Tibial nerve (tissue), 4 donors: ENCODE measurements around the gene VPS26A. TPM values are rescaled to one million over a fixed set of nuclear protein-coding genes. Genes with fewer than 3 reads are reported as not detected.
A peak's percentile ranks its signal among the peaks of the same experiment; 100 is the strongest.

Experiments
- DNase-seq, 2 donors: peaks; one replicate each; pipeline ENCODE4 v3.0.0-alpha.2; 2019; ENCODE audit warnings: low spot score in 2 of 2
- H3K27ac ChIP-seq, 4 donors: fragments of 200-600 bp; sonication (generic) in 3 of 4; one replicate each; pipeline ENCODE4 v1.5.1; 2017 to 2019; ENCODE audit warnings: mild to moderate bottlenecking in 1 of 4
- H3K27me3 ChIP-seq, 2 donors: fragments of 200-600 bp; sonication (generic) in 1 of 2; one replicate each; pipeline versions ENCODE4 v1.5.1 to v1.6.0; 2017 to 2019
- H3K36me3 ChIP-seq, 3 donors: fragments of 200-600 bp; sonication (generic); one replicate each; pipeline ENCODE4 v1.5.1; 2018 to 2019
- H3K4me1 ChIP-seq, 4 donors: fragments of 200-600 bp; sonication (generic) in 3 of 4; one replicate each; pipeline ENCODE4 v1.5.1; 2017 to 2019
- H3K4me3 ChIP-seq, 4 donors: fragments of 200-600 bp; sonication (generic) in 3 of 4; one replicate each; pipeline ENCODE4 v1.5.1; 2017 to 2019; ENCODE audit warnings: mild to moderate bottlenecking in 1 of 4, moderate library complexity in 1 of 4
- H3K9me3 ChIP-seq, 4 donors: fragments of 200-600 bp; sonication (generic) in 3 of 4; one replicate each; pipeline ENCODE4 v1.5.1; 2017 to 2019
- CTCF ChIP-seq, 5 experiments: fragments of 200-600 bp in 3 of 5; fragments of 450-650 bp in 2 of 5; sonication (generic) in 3 of 5; IDR thresholded peaks; one replicate each; pipeline ENCODE4 v1.5.1; 2016 to 2019; ENCODE audit warnings: antibody characterized with exemption in 5 of 5, mild to moderate bottlenecking in 3 of 5, moderate library complexity in 2 of 5
- EP300 ChIP-seq, 2 donors: sonication (generic); formaldehyde crosslinking; IDR thresholded peaks; one replicate each; pipeline ENCODE4 v1.6.1; 2017; ENCODE audit warnings: antibody characterized with exemption in 2 of 2, mild to moderate bottlenecking in 1 of 2
- POLR2A ChIP-seq, 2 donors: fragments of 450-650 bp; IDR thresholded peaks; one replicate each; pipeline ENCODE4 v1.6.1; 2017; ENCODE audit warnings: antibody characterized with exemption in 2 of 2, mild to moderate bottlenecking in 2 of 2, moderate library complexity in 2 of 2
- WGBS, 2 donors: methylation state at CpG; one replicate each; pipeline ENCODE4 v1.1.5; 2018; 5-methylcytosine and 5-hydroxymethylcytosine counted together
- total RNA-seq, 4 donors: library from RNA; depleted of rRNA; stranded (reverse); fragments of >200 nt; gene quantifications; one replicate each; pipeline ENCODE4 v1.1.0, GENCODE V29; 2016

VPS26A gene
- total RNA-seq, 4 donors from 2014 or later: 36.8 to 51.1 (median 39.0) TPM

DNA sequence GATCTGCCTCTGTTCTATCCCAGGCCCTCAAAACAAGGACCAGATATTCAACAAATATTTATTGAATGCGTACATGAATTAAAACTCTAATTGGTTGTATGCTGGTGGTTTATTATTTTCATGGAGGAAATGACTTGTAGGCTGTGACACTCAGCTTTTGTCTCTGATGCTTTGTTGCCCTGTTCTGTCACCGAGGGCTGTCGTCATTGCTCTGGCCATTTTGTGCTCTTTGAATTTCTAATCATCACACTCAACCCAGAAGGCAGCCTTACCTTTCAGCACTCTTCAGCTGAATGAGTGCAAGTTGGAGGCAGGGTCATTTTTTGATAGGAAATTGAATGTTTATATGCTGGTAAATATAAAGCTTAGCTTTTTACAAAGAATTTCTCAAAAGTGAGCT is 21.5 kb upstream of the VPS26A start:
- Histone ChIP-seq H3K36me3 (peaks cover 0 to 20% (median 0%) of the 10 kb centered on the region in 3 donors), H3K9me3 (no peaks in the 10 kb centered on the region), H3K4me3 (no peak overlapping the region), H3K4me1 (no peaks in the 10 kb centered on the region), H3K27ac (no peak overlapping the region), H3K27me3 (no peaks in the 10 kb centered on the region)
- WGBS, 2 donors: 63 to 72% methylated on average over 3 of the region's 3 CpGs
- TF ChIP-seq CTCF (IDR thresholded peaks at IDR 0.05) (no peak), POLR2A (IDR thresholded peaks at IDR 0.05) (no peak), EP300 (IDR thresholded peaks at IDR 0.05) (no peak)
- DNase-seq: no peak

DNA sequence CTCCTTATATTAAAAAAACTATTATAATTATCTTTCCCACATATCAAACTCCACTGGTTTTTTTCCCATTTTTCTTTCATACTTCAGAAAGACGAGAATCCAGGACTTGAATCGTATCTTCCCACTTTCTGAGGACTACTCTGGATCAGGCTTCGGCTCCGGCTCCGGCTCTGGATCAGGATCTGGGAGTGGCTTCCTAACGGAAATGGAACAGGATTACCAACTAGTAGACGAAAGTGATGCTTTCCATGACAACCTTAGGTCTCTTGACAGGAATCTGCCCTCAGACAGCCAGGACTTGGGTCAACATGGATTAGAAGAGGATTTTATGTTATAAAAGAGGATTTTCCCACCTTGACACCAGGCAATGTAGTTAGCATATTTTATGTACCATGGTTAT is 20.2 kb upstream of the VPS26A start:
- H3K27ac ChIP-seq: no peak overlapping the region
- H3K9me3 ChIP-seq: no peaks in the 10 kb centered on the region
- no peak for TF ChIP-seq POLR2A (IDR thresholded peaks at IDR 0.05)
- no peak for TF ChIP-seq EP300 (IDR thresholded peaks at IDR 0.05)
- no peak for TF ChIP-seq CTCF (IDR thresholded peaks at IDR 0.05)
- no peaks in the 10 kb centered on the region for H3K4me1 ChIP-seq
- peaks cover 0 to 20% (median 0%) of the 10 kb centered on the region in 3 donors for H3K36me3 ChIP-seq
- no peaks in the 10 kb centered on the region for H3K27me3 ChIP-seq
- no peak overlapping the region for H3K4me3 ChIP-seq
- WGBS, 2 donors: 72 to 83% methylated on average over 7 of the region's 7 CpGs
- no peak for DNase-seq

DNA sequence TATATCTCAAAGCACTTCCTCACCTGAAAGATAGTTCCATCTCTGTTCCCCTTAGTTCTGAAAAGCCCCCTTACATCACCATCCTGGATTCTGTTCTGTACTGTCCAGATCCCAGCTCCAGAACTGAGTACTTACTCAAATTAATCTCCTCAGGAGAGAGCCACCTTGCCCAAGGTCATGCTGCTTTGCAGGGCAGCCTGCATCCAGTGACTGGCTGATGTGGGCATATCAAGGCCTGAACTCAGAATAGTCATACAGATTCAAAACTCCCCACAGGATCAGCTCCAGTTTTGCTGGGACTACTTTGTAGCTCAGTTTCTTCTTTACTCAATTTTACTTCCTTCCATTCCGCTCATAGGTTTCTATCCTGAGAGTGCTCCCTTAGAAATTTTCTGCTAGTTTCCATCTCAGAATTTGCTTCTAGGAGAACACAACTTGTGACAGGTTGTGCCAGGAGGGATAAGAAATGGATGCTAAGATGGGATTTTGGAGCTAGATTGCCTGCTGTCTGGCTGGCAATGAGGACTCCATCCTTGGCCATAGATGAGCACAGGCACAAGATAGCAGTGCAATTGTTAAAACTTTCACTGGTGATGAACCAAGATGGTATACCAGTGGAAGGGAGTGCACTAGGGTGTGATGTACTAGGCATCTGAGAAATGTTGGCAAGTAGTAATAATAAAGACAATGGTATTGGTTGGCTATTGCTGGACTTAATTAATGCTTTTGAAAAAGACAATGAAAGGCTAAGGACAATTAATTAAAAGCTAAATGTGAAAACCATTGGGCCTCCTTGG is 18.8 kb upstream of the VPS26A start:
- WGBS, 2 donors: 97 to 100% methylated on average over 1 of the region's 1 CpG
- no peaks in the 10 kb centered on the region for H3K4me1 ChIP-seq
- TF ChIP-seq CTCF (IDR thresholded peaks at IDR 0.05) (no peak), EP300 (IDR thresholded peaks at IDR 0.05) (peak in 1 of 2 donors; percentile 75)
- no peak for DNase-seq
- no peak overlapping the region for H3K27ac ChIP-seq
- no peaks in the 10 kb centered on the region for H3K27me3 ChIP-seq
- H3K9me3 ChIP-seq: no peaks in the 10 kb centered on the region
- peaks cover 0 to 14% (median 0%) of the 10 kb centered on the region in 3 donors for H3K36me3 ChIP-seq
- no peak overlapping the region for H3K4me3 ChIP-seq

DNA sequence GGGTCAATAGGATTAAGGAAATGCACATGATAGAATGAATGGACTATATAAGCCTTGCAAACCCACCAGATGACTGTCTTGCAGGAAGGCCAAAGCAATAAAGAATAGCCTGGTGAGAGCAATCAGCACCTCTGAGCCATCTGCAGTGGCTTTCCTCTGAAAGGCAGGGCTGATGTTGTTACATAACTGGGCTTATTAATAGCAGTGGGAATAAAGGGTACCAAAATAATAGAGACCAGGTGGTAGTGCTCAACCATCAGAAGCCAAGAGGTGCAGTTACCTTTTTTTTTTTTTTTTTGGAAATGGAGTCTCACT is 16.8 kb upstream of the VPS26A start:
- no peak for TF ChIP-seq EP300 (IDR thresholded peaks at IDR 0.05)
- no peak for TF ChIP-seq CTCF (IDR thresholded peaks at IDR 0.05)
- TF ChIP-seq POLR2A (IDR thresholded peaks at IDR 0.05): no peak

DNA sequence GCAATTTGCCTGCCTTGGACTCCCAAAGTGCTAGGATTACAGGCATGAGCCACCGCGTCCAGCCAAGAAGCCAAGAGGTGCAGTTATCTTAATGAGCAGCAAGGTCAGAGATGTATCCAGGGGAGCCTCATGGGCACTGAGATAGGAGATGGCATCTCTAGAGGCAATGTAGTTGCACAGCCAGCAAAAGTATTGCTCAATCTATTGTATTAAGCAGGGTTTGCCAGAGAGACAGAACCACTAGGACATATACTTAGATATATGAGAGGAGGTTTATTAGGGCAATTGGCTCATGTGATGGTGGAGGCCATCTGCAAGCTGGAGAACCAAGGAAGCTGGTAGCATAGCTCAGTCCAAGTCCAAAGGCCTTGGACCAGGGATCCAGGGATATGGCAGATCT is 16.3 kb upstream of the VPS26A start:
- Histone ChIP-seq H3K27ac (no peak overlapping the region), H3K4me3 (no peak overlapping the region), H3K36me3 (peaks cover 0 to 14% (median 0%) of the 10 kb centered on the region in 3 donors), H3K4me1 (no peaks in the 10 kb centered on the region), H3K27me3 (no peaks in the 10 kb centered on the region), H3K9me3 (no peaks in the 10 kb centered on the region)
- no peak for TF ChIP-seq POLR2A (IDR thresholded peaks at IDR 0.05)
- TF ChIP-seq EP300 (IDR thresholded peaks at IDR 0.05): no peak
- TF ChIP-seq CTCF (IDR thresholded peaks at IDR 0.05): no peak
- DNase-seq: no peak
- WGBS, 2 donors: 96 to 100% methylated on average over 2 of the region's 2 CpGs

More for the DNA sequence above, 16.8 kb upstream of the VPS26A start:
- Histone ChIP-seq H3K4me3 (no peak overlapping the region), H3K4me1 (no peaks in the 10 kb centered on the region), H3K27ac (no peak overlapping the region), H3K9me3 (no peaks in the 10 kb centered on the region), H3K36me3 (peaks cover 0 to 14% (median 0%) of the 10 kb centered on the region in 3 donors), H3K27me3 (no peaks in the 10 kb centered on the region)
- no peak for DNase-seq
